ENCODE results near the gene ADRM1. TPM values are rescaled to one million over a fixed set of nuclear protein-coding genes. Genes with fewer than 3 reads are reported as not detected.

The ADRM1 gene
- total RNA-seq, 1 experiment from 2014 or later = 173 TPM

DNA sequence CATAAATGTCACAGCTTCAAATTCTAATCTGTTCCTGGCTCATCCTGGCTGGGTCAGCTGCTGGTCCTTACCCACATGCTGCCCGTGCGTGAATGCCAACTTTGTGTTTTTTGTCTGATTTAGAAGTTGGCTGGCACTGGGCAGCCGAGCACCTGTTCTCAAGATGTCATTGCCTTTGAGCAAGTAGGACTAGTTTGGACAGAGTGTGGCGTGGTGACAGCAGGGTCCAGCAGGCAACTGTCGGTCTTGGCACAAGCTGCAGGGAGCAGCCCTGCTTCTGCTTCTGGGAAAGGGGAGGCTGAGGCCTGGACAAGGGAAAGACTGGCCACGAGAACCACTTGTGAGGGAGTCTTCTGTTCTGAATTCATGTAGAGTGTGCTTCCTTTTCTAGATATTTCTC is 26.4 kb upstream of the ADRM1 start:
- Histone ChIP-seq H3K27me3 (ENCODE audit: insufficient read depth, low read depth) (no peaks in the 10 kb centered on the region), H3K9me3 (ENCODE audit: insufficient read depth, low read depth) (no peaks in the 10 kb centered on the region), H3K4me3 (no peak overlapping the region), H3K79me2 (ENCODE audit: low read depth) (no peaks in the 10 kb centered on the region), H2AFZ (no peak overlapping the region), H3K27ac (no peak overlapping the region), H3F3A (ENCODE audit: insufficient read depth, low read depth) (no peaks in the 10 kb centered on the region; the same call in 1 of the 2 replicates), H4K20me1 (ENCODE audit: insufficient read depth) (peaks cover 57% of the 10 kb centered on the region), H3K36me3 (ENCODE audit: low read depth) (peaks cover 27% of the 10 kb centered on the region), H3K4me2 (no peak overlapping the region), H3K9me2 (ENCODE audit: insufficient read depth) (no peaks in the 10 kb centered on the region), H3K4me1 (replicated peaks; ENCODE audit: insufficient read depth) (no peaks in the 10 kb centered on the region)
- BruUV-seq (replicated peaks) = no TSS peak
- DNase-seq = no peak
- ChIA-PET POLR2A (ENCODE audit: unreplicated experiment) (no interaction called here), CTCF (no interaction called here)
- TF ChIP-seq, protein P1, sequence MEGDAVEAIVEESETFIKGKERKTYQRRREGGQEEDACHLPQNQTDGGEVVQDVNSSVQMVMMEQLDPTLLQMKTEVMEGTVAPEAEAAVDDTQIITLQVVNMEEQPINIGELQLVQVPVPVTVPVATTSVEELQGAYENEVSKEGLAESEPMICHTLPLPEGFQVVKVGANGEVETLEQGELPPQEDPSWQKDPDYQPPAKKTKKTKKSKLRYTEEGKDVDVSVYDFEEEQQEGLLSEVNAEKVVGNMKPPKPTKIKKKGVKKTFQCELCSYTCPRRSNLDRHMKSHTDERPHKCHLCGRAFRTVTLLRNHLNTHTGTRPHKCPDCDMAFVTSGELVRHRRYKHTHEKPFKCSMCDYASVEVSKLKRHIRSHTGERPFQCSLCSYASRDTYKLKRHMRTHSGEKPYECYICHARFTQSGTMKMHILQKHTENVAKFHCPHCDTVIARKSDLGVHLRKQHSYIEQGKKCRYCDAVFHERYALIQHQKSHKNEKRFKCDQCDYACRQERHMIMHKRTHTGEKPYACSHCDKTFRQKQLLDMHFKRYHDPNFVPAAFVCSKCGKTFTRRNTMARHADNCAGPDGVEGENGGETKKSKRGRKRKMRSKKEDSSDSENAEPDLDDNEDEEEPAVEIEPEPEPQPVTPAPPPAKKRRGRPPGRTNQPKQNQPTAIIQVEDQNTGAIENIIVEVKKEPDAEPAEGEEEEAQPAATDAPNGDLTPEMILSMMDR (conservative IDR thresholded peaks at IDR 0.05) = no peak
- no peak for TF ChIP-seq EZH2 (IDR thresholded peaks at IDR 0.05; ENCODE audit: low read depth)
- intact Hi-C loops (cut with micrococcal nuclease; ENCODE audit: unreplicated experiment) = no loop called here

DNA sequence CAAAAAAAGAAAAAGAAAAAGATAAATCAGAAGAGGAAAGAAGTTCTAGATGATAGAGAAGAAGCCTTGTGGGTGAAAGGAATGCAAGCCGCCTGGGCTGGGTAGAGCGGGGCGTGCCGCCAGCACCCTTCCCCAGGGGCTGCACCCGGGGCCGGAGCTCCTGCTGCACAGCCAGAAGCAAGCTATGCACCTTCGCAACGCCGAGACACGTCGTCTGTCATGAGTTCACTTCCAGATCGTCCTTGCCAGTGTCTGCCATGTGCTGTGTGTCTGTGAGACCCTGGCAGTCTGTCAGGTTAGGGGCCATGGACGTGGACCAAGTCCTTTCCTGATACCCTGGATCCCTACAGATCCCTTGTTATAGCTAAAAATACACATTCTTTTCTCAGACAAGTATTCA is 25.5 kb upstream of the ADRM1 start:
- no peak for DNase-seq
- Histone ChIP-seq H3K4me2 (no peak overlapping the region), H3K79me2 (ENCODE audit: low read depth) (no peaks in the 10 kb centered on the region), H3K27ac (no peak overlapping the region), H4K20me1 (ENCODE audit: insufficient read depth) (peaks cover 55% of the 10 kb centered on the region), H3F3A (ENCODE audit: insufficient read depth, low read depth) (no peaks in the 10 kb centered on the region; the same call in 1 of the 2 replicates), H3K4me1 (replicated peaks; ENCODE audit: insufficient read depth) (no peaks in the 10 kb centered on the region), H2AFZ (no peak overlapping the region), H3K36me3 (ENCODE audit: low read depth) (peaks cover 32% of the 10 kb centered on the region), H3K9me2 (ENCODE audit: insufficient read depth) (no peaks in the 10 kb centered on the region), H3K9me3 (ENCODE audit: insufficient read depth, low read depth) (no peaks in the 10 kb centered on the region), H3K27me3 (ENCODE audit: insufficient read depth, low read depth) (no peaks in the 10 kb centered on the region), H3K4me3 (no peak overlapping the region)
- TF ChIP-seq, protein P1 (conservative IDR thresholded peaks at IDR 0.05) = no peak
- TF ChIP-seq EZH2 (IDR thresholded peaks at IDR 0.05; ENCODE audit: low read depth) = no peak
- intact Hi-C loops (cut with micrococcal nuclease; ENCODE audit: unreplicated experiment) = no loop called here
- BruUV-seq (replicated peaks) = no TSS peak
- CTCF ChIA-PET = no interaction called here
- POLR2A ChIA-PET (ENCODE audit: unreplicated experiment) = no interaction called here

DNA sequence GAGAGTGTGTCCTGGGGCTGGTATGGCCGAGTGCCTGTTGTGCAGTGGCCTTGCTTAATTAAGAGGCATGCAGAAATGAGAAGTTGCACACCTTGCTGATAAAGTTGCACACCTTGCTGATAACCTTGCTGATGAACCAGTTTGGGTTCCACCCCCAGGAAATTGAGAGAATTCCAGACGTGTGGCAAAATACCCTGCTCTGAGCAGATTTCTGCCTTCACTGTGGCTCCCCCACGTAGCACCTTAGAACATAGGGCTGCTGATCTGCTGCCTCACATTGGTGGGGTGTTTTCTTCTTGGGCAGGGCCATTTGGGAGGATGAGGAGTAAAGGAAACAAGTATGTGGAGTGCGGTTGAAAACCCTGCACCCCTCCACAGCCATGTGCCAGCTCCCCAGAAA is 22.5 kb upstream of the ADRM1 start:
- no peak for TF ChIP-seq EZH2 (IDR thresholded peaks at IDR 0.05; ENCODE audit: low read depth)
- TF ChIP-seq, protein P1 (conservative IDR thresholded peaks at IDR 0.05) = no peak
- H3K4me1 ChIP-seq (replicated peaks; ENCODE audit: insufficient read depth) = no peaks in the 10 kb centered on the region
- peaks cover 39% of the 10 kb centered on the region for H3K36me3 ChIP-seq (ENCODE audit: low read depth)
- no peaks in the 10 kb centered on the region for H3K9me3 ChIP-seq (ENCODE audit: insufficient read depth, low read depth)
- POLR2A ChIA-PET (ENCODE audit: unreplicated experiment) = no interaction called here
- H3K27ac ChIP-seq = no peak overlapping the region
- no peak for DNase-seq
- no peaks in the 10 kb centered on the region for H3K27me3 ChIP-seq (ENCODE audit: insufficient read depth, low read depth)
- CTCF ChIA-PET = no interaction called here
- H3F3A ChIP-seq (ENCODE audit: insufficient read depth, low read depth) = no peaks in the 10 kb centered on the region; the same call in 1 of the 2 replicates
- no peak overlapping the region for H3K4me2 ChIP-seq
- peaks cover 39% of the 10 kb centered on the region for H4K20me1 ChIP-seq (ENCODE audit: insufficient read depth)
- no peak overlapping the region for H2AFZ ChIP-seq
- H3K4me3 ChIP-seq = no peak overlapping the region
- intact Hi-C loops (cut with micrococcal nuclease; ENCODE audit: unreplicated experiment) = no loop called here
- BruUV-seq (replicated peaks) = no TSS peak
- H3K79me2 ChIP-seq (ENCODE audit: low read depth) = no peaks in the 10 kb centered on the region
- no peaks in the 10 kb centered on the region for H3K9me2 ChIP-seq (ENCODE audit: insufficient read depth)

All from PC-9 (cell line).